ENCODE data around the gene BPIFB2. TPM values are rescaled to one million over a fixed set of nuclear protein-coding genes. Genes with fewer than 3 reads are reported as not detected.
A peak's percentile ranks its signal among the peaks of the same experiment; 100 is the strongest.

Gene BPIFB2
- total and polyA plus RNA-seq, 2 donors from 2014 or later, result not detected

GRCh38 chr20:33009214-33010132, 2.0 kb downstream of the BPIFB2 start:
- Histone ChIP-seq H3K27ac (ENCODE audit: low read depth in 2 of 2, low read length in 2 of 2) (no peak overlapping the region), H3K9me3 (ENCODE audit: control insufficient read depth in 2 of 3, insufficient read depth in 1 of 3, low read length in 3 of 3) (peaks cover 0 to 4% (median 0%) of the 10 kb centered on the region in 3 donors), H3K36me3 (ENCODE audit: control insufficient read depth in 2 of 3, insufficient read depth in 3 of 3, low read length in 3 of 3) (no peaks in the 10 kb centered on the region), H3K27me3 (ENCODE audit: control insufficient read depth, insufficient read depth, low read length) (no peaks in the 10 kb centered on the region), H3K4me3 (ENCODE audit: low read length in 3 of 3) (no peak overlapping the region), H3K4me1 (ENCODE audit: control insufficient read depth in 2 of 3, insufficient read depth in 2 of 3, low read depth in 1 of 3, low read length in 3 of 3) (peaks cover 0 to 3% (median 0%) of the 10 kb centered on the region in 3 donors), H3K9ac (ENCODE audit: low read length in 3 of 3) (no peak overlapping the region)
- intact Hi-C loops (cut with DNase I), result no loop called here
- DNase-seq (peak in 4 of 5 donors; percentile 57 to 73 (median 62)), FAIRE-seq (no peak)
- TF ChIP-seq CTCF (IDR thresholded peaks at IDR 0.05; ENCODE audit: borderline replicate concordance, extremely low read depth, insufficient read depth), result no peak

- Histone ChIP-seq H3K9me3 (ENCODE audit: control insufficient read depth in 2 of 3, insufficient read depth in 1 of 3, low read length in 3 of 3) (peaks cover 0 to 4% (median 0%) of the 10 kb centered on the region in 3 donors), H3K36me3 (ENCODE audit: control insufficient read depth in 2 of 3, insufficient read depth in 3 of 3, low read length in 3 of 3) (no peaks in the 10 kb centered on the region), H3K9ac (ENCODE audit: low read length in 3 of 3) (no peak overlapping the region), H3K4me1 (ENCODE audit: control insufficient read depth in 2 of 3, insufficient read depth in 2 of 3, low read depth in 1 of 3, low read length in 3 of 3) (peaks cover 0 to 3% (median 0%) of the 10 kb centered on the region in 3 donors), H3K27me3 (ENCODE audit: control insufficient read depth, insufficient read depth, low read length) (no peaks in the 10 kb centered on the region), H3K4me3 (ENCODE audit: low read length in 3 of 3) (no peak overlapping the region), H3K27ac (ENCODE audit: low read depth in 2 of 2, low read length in 2 of 2) (no peak overlapping the region)
- intact Hi-C loops (cut with DNase I), result no loop called here
- FAIRE-seq (no peak), DNase-seq (no peak)
- TF ChIP-seq CTCF (IDR thresholded peaks at IDR 0.05; ENCODE audit: borderline replicate concordance, extremely low read depth, insufficient read depth), result no peak
Measured at GRCh38 chr20:33010133-33010504, 2.6 kb downstream of the BPIFB2 start.

- no peaks in the 10 kb centered on the region for H3K9me3 ChIP-seq (ENCODE audit: control insufficient read depth in 2 of 3, insufficient read depth in 1 of 3, low read length in 3 of 3)
- H3K27ac ChIP-seq (ENCODE audit: low read depth in 2 of 2, low read length in 2 of 2), result no peak overlapping the region
- intact Hi-C loops (cut with DNase I), result no loop called here
- DNase-seq, result no peak
- no peaks in the 10 kb centered on the region for H3K36me3 ChIP-seq (ENCODE audit: control insufficient read depth in 2 of 3, insufficient read depth in 3 of 3, low read length in 3 of 3)
- no peak overlapping the region for H3K4me3 ChIP-seq (ENCODE audit: low read length in 3 of 3)
- H3K9ac ChIP-seq (ENCODE audit: low read length in 3 of 3), result no peak overlapping the region
- peaks cover 0 to 3% (median 0%) of the 10 kb centered on the region in 3 donors for H3K4me1 ChIP-seq (ENCODE audit: control insufficient read depth in 2 of 3, insufficient read depth in 2 of 3, low read depth in 1 of 3, low read length in 3 of 3)
- H3K27me3 ChIP-seq (ENCODE audit: control insufficient read depth, insufficient read depth, low read length), result no peaks in the 10 kb centered on the region
- no peak for TF ChIP-seq CTCF (IDR thresholded peaks at IDR 0.05; ENCODE audit: borderline replicate concordance, extremely low read depth, insufficient read depth)
- FAIRE-seq, result no peak
Measured at GRCh38 chr20:33010674-33011449, 3.4 kb downstream of the BPIFB2 start.
